GM19467 (cell line): ENCODE results near the gene PRDM5.

ENCODE experiments used
- ATAC-seq: cut with Tn5 transposase; IDR thresholded peaks from one replicate; pipeline ENCODE4 v1.9.1; 2021; ENCODE audit warnings: mild to moderate bottlenecking, moderate library complexity; ENCODE audit not compliant: unreplicated experiment

Gene PRDM5

DNA sequence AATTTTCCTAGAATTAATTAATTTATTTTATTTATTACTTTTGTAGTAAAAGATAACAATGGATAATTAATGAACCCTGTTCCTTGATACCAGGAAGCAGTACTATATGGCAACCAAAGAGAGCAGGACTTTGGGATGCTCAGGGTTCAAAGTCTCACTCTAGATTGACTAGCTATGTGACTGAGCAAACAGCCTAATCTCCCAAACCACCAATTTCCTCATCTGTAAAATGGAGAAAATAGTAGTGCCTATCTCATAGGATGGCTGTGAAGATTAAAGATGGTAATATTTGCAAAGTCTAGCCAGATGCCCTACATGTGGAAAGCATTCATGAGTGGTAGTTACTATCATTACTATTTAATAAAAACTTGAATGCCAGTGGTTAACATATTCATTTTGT, 97.6 kb downstream of the PRDM5 start:
- no peak for ATAC-seq

- ATAC-seq = no peak
Observed at GRCh38 chr4:120821977-120822376, 100.5 kb downstream of the PRDM5 start.

DNA sequence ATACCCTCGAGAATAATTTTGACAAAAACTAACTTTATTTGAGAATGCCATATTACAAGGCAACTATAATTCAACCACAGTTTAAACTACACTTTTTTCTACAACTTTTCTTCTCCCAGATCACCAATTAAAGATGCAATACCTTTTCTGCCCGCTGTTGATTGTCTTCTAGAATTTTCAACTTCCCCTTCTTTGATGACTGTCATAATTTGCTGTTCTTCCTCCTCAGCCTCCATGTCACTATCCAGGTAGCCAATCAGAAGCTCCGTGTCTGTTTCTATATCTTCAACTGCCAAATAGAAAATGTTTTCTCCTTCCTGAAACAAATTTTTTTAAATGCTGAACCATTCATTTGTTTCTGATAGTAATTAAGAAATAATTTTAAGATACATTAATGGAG, 101.5 kb downstream of the PRDM5 start:
- ATAC-seq = no peak

GRCh38 chr4:120819805-120820437, 102.6 kb downstream of the PRDM5 start:
- no peak for ATAC-seq

DNA sequence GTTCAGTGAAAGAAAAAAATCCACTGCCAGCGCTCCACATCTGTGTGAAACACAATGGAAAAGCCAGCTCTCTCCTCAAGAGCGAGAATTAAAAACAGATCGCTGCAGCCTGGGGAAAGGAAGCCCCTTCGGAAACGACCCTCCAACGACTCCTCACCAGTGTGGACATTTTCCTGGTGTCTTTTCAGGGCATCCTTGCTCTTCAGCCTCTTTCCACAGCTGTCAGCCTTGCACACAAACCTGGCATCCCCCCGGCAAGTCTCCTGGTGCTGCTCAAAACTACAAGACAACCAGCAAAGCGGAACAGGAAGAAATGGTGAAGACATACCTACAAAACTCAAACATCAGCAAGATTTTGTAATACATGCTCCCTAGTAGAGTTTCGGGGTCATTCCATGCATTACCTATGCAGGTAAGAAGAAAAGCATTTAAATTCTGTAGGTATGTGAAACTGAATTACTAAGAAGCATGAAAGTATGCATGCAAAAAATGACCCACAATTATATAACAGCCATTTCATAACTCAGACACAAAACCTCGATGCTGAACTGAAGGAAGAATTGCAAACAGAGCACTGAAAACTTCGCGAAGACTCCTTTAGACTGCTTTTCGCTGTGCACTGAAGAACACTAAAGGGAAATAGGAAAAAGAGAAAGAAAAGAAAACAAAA, 106.1 kb downstream of the PRDM5 start:
- no peak for ATAC-seq

- no peak for ATAC-seq
Observed at GRCh38 chr4:120815361-120815760, 107.2 kb downstream of the PRDM5 start.

DNA sequence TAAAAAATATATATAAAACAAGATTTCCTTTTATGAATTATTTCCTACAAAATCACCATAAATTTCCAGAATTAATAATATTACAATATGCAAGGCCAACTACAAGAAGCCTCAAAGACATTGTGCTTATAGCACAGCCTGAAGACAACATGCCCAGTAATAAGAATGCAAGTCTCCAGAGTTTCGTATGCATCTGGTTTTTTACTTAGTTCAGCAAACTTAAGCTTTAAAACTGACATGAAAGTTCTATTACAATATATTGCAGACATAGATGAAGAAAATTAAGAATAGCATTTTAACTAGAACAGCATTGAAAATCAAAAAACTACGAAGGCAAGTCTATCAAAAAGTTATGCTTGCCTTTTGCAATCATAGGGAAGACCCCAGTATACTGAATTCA, 107.6 kb downstream of the PRDM5 start:
- ATAC-seq = no peak

- ATAC-seq = no peak
Observed at GRCh38 chr4:120812216-120812615, 110.3 kb downstream of the PRDM5 start.

- ATAC-seq = no peak
Observed at GRCh38 chr4:120809518-120809917, 113.0 kb downstream of the PRDM5 start.

DNA sequence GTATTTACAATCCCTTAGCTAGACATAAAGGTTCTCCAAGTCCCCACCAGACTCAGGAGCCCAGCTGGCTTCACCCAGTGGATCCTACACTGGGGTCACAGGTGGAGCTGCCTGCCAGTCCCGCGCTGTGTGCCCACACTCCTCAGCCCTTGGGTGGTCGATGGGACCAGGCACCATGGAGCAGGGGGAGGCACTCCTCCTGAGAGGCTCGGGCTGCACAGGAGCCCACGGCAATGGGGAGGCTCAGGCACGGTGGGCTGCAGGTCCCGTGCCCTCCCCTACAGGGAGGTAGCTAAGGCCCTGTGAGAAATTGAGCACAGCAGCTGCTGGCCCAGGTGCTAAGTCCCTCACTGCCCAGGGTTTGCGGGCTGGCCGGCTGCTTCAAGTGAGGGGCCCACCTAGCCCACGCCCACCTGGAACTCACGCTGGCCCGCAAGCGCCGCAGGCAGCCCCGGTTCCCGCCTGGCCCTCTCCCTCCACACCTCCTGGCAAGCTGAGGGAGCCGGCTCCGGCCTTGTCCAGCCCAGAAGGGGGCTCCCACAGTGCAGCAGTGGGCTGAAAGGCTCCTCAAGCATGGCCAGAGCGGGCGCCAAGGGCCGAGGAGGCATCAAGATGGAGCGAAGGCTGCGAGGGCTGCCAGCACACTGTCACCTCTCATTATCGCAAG, 113.9 kb downstream of the PRDM5 start:
- ATAC-seq = no peak

DNA sequence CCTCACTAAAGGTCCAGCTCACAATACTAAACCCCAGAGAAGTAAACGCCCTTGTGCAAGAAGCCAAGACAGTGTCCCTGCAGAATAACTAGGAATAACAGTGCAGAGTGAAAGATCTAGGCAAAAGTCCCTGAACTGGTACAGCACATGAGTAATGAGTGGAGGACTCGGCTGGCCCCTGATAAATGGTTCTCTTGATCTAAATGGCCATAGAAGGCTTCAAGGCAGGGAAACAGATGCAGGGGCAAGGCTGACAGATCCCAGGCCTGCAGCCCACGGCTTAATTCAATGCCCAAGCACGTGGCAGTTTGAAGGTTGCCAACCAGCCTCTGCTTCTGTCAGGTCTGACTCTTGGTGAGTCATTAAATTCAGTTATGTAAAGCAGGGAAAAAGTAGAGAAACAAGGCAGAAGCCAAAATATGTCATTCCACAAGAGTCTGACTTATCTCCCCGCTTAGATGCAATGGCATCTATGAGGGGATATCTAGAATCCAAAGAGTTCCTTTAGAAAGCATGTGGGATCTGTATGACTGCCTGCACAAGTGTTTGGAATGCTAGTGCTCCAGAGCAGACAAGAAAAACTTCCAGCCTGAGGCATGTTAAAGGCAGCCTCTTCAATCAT, 121.3 kb downstream of the PRDM5 start:
- no peak for ATAC-seq

DNA sequence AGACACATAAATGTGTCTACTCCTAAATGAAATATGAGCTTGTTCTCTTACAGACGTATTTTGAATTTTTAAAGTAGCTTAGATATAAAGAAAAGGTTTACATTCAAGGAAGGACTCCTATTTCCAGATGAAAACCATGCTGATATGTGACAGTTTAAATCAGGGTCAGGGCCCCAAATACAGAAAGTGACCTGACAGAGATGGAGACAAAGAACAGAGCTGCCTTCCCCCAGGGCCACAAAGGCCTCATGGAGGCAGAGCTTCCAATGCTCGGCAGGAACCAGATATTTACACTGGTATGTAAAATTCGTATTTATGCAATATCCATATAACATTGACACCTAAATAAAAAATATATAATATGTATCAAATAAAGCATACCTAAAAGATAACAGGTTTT, 124.0 kb downstream of the PRDM5 start:
- no peak for ATAC-seq

GRCh38 chr4:120796271-120796670, 126.3 kb downstream of the PRDM5 start:
- ATAC-seq = no peak

- ATAC-seq = no peak
Observed at GRCh38 chr4:120785202-120785601, 137.3 kb downstream of the PRDM5 start.

DNA sequence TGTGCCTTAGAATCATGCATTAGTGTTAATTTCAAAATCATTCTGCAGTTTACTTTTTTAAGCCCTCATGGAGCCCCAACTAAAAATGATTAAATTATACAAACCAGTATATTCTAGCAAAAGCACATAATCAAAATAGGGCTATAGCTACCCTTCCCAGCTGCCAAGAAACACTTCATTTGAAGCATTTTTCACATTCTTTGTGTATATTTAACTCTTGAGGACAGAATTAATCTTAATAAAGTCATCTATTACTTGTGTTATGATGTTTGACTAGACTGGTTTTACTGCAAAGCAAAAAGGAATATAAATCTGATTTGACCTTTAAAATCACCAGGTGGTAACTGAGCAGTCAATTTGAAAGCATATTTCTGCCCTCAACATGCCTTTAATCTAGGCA, 145.1 kb downstream of the PRDM5 start:
- ATAC-seq = no peak

GRCh38 chr4:120775431-120775830, 147.1 kb downstream of the PRDM5 start:
- no peak for ATAC-seq

DNA sequence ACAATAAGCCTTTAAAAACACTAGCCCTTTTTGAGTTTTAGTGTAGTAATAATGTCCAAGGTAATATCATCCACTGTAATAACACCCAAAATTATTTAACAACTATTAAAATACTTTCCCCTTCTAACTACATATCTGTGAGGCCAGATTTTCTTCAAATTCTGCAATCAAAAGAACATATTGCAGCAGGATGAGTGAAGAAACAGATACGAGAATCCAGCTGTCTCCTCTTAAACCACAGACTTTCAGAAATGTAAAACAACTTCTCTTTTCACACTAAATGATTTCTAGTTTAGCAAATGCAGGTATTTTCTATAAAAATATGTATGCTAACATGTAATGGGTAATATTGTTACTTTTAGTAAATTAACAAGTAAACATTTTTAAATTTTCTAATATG, 148.9 kb downstream of the PRDM5 start:
- no peak for ATAC-seq

DNA sequence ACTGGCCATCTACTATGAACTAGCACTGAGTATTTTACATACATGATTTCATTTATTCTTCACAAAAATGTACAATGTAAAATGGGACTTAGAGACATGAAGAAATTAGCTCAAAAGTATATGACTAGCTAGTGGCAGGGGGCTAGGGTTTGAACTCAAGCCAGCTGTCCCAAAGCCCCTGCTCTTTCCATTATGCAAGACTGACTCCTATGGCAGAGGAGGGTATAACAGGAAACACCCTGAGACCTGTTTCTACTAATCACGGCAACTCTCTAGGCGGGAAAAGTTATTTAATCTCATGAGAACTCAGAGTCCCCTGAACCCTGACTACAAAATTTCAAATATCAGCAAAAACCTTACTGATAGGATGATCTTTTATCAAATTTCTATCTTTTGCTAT, 150.6 kb downstream of the PRDM5 start:
- no peak for ATAC-seq

DNA sequence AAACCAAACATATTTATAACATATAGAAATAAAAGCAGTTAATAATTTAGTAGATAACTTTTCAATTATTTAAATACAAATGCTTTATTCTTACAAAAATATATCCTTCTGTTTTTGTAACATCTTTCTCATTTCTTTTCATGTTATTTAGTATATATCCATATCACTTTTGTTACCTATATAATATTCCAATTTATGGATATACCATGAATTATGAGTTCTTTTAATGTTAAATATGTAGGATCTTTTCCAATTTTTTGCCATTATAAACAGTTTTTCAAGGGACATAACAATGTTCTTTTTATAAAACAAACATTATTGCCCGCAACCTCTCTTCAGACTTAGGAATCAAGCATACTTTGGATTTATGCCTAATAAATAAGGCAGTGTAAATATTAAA, 151.6 kb downstream of the PRDM5 start:
- no peak for ATAC-seq

DNA sequence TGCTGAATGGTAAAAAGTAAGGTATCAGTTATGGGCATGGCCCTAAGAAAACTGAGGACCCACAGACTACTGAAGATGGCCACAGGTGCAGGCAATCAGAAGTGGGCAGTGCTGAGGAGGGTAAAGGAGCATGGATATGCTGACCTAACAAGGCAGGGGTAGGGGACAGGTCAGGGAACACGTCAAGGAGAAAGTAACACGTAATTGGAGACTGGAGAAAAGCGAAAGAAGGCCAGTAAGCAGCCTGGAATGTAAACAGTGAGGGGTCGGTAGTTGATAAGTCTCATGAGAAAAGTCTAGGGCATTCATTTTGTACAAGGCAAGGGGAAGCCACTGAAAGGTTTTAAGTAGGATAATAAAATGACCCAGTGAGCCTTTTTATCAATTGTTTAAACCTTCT, 153.3 kb downstream of the PRDM5 start:
- no peak for ATAC-seq

DNA sequence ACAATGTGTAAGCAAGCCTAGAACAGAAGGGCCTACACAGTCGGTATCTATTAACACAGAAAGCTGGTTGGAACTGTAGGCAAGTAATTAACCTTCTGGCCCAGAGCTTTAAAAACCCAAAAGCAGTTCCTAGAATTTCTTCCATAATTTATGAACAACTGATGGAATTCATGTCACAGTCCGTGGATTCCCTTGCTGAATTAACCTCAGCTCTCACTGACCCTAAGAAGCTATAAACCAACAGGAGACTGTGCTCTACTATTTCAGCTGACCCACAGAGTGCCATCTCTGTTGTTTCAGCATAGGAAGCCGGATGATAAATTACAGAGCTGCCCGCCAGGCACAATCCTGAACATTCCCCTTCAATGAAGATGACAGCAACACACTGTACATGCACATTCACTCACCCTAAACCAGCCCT, 157.3 kb downstream of the PRDM5 start:
- no peak for ATAC-seq

GRCh38 chr4:120763650-120764049, 158.9 kb downstream of the PRDM5 start:
- ATAC-seq = no peak
